Right atrium auricular region (tissue), 2 donors: ENCODE data around the gene RAPGEF1. TPM values are rescaled to one million over a fixed set of nuclear protein-coding genes. Genes with fewer than 3 reads are reported as not detected.

ENCODE experiments used
- DNase-seq: peaks from one replicate; pipeline ENCODE4 v3.0.0-alpha.2; 2019; ENCODE audit warnings: low spot score
- H3K27ac ChIP-seq, 2 donors: fragments of 200-600 bp; sonication (generic); 1 replicate in 1 of 2; 2 replicates in 1 of 2; pipeline ENCODE4 v1.5.1; 2016 to 2019
- H3K27me3 ChIP-seq, 2 donors: fragments of 200-600 bp; sonication (generic); one replicate each; pipeline versions ENCODE4 v1.5.1 to v1.6.0; 2017 to 2019
- H3K36me3 ChIP-seq: fragments of 200-600 bp; sonication (generic); one replicate; pipeline ENCODE4 v1.5.1; 2016
- H3K4me1 ChIP-seq, 2 donors: fragments of 200-600 bp; sonication (generic); one replicate each; pipeline versions ENCODE4 v1.5.1 to v1.6.0; 2017 to 2019
- H3K4me3 ChIP-seq, 2 donors: fragments of 200-600 bp; sonication (generic); 1 replicate in 1 of 2; 2 replicates in 1 of 2; pipeline ENCODE4 v1.5.1; 2017 to 2019; ENCODE audit warnings: mild to moderate bottlenecking in 1 of 2, moderate library complexity in 1 of 2
- H3K9me3 ChIP-seq, 2 donors: fragments of 200-600 bp; sonication (generic); one replicate each; pipeline ENCODE4 v1.5.1; 2019
- CTCF ChIP-seq, 2 donors: fragments of 200-600 bp; sonication (generic); IDR thresholded peaks; one replicate each; pipeline ENCODE4 v1.5.1; 2019; ENCODE audit warnings: antibody characterized with exemption in 2 of 2
- total RNA-seq, 2 donors: library from RNA; depleted of rRNA; stranded (reverse); fragments of >200 nt; gene quantifications; one replicate each; pipeline ENCODE4 v1.1.0, GENCODE V29; 2016

Gene RAPGEF1
- total RNA-seq, 2 donors from 2014 or later: 59.5 to 65.1 TPM

- Histone ChIP-seq H3K27me3 (no peaks in the 10 kb centered on the region), H3K4me3 (no peak overlapping the region), H3K27ac (peak overlapping the region; percentile 12 to 81), H3K4me1 (peaks cover 0 to 76% of the 10 kb centered on the region in 2 donors), H3K9me3 (no peaks in the 10 kb centered on the region), H3K36me3 (no peaks in the 10 kb centered on the region)
- no peak for TF ChIP-seq CTCF (IDR thresholded peaks at IDR 0.05)
- DNase-seq: no peak
Observed at GRCh38 chr9:131719262-131719908, 20.5 kb downstream of the RAPGEF1 start.

DNA sequence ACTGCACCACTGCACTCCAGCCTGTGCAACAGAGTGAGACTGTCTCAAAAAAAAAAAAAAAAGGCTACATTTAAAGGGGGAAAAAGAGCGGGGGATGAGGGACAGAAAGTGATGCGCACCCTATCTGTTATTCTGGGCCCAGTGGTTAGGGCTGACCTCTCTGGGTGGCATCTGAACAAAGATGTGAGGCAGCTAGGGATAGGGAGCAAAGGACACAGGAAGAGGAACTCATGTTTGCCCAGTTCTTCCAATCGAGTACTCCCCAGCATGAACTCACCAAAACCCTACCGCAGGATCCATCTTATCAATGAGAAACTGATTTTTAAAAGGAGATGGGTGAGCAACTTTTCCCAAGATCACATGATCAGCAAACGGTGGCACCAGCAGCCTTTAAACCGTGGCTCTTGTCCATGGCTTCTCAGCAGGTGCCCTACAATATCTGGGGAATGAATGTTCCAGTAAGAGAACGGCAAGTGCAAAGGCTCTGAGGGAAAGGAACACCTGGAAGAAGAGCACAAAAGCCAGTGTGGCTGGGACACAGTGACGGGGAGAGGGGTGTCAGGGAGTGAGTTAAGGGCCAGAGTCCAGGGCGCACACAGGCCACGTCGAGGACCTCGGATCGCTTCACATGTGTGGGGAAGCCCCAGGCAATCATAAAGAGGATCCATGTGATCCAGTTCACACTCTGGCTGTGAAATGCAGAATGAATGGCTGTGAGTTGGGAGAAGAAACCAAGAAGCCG, 22.0 kb downstream of the RAPGEF1 start:
- H3K27me3 ChIP-seq: no peaks in the 10 kb centered on the region
- no peak for TF ChIP-seq CTCF (IDR thresholded peaks at IDR 0.05)

GRCh38 chr9:131715906-131716305, 24.0 kb downstream of the RAPGEF1 start:
- no peak for TF ChIP-seq CTCF (IDR thresholded peaks at IDR 0.05)
- DNase-seq: no peak

More for the DNA sequence above, 22.0 kb downstream of the RAPGEF1 start:
- Histone ChIP-seq H3K27ac (peak overlapping the region in 1 of 2 donors; percentile 81), H3K36me3 (no peaks in the 10 kb centered on the region), H3K9me3 (no peaks in the 10 kb centered on the region), H3K4me3 (no peak overlapping the region), H3K4me1 (peaks cover 0 to 75% of the 10 kb centered on the region in 2 donors)
- no peak for DNase-seq

DNA sequence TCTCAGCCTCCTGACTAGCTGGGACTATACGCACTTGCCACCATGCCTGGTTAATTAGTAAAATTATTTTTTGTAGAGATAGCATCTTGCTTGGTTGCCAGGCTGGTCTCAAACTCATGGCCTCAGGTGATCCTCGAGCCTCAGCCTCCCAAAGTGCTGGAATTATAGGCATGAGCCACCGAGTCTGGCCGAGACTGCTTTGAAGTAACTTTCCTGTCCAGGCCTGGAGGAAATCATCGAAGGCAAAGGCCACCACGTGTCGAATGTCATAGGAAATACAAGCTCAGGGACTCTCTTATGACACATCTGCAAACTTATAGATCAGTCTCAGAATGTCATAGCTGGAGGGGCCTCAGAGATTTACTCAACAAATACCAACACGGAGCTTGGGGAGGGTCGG, 25.1 kb downstream of the RAPGEF1 start:
- no peak for TF ChIP-seq CTCF (IDR thresholded peaks at IDR 0.05)
- Histone ChIP-seq H3K27me3 (no peaks in the 10 kb centered on the region), H3K4me1 (peaks cover 0 to 82% of the 10 kb centered on the region in 2 donors)

More at GRCh38 chr9:131715906-131716305, 24.0 kb downstream of the RAPGEF1 start:
- Histone ChIP-seq H3K9me3 (no peaks in the 10 kb centered on the region), H3K4me3 (no peak overlapping the region), H3K27ac (peak overlapping the region; percentile 81 to 86), H3K4me1 (peaks cover 0 to 77% of the 10 kb centered on the region in 2 donors), H3K36me3 (no peaks in the 10 kb centered on the region), H3K27me3 (no peaks in the 10 kb centered on the region)

DNA sequence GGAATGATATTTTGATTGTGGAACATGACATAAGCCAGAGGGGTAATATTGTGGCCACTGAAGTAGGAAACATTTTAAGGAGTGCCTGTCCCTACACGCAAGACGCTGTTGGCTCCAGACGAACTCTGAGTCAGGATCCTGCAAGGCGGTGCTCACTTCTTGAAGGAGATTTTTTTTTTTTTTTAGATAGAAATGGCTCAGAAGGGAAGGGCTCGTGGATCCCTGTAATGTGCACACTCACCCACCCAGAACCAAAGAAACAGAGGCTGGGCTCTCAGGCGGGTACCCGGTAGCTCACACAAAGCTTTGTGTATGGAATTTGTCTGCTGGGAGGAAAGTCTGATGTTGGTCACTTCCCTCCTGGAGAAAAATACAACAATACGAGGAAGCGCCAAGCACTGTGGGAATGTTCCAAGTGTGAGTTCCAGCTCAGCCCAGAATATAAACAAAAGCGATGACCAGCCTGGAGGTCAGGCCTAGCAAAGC, 25.7 kb downstream of the RAPGEF1 start:
- peak; percentile 86 for DNase-seq
- Histone ChIP-seq H3K9me3 (no peaks in the 10 kb centered on the region), H3K4me1 (peaks cover 0 to 83% of the 10 kb centered on the region in 2 donors), H3K36me3 (no peaks in the 10 kb centered on the region), H3K27ac (peak overlapping the region; percentile 81 to 86), H3K4me3 (no peak overlapping the region), H3K27me3 (no peaks in the 10 kb centered on the region)
- TF ChIP-seq CTCF (IDR thresholded peaks at IDR 0.05): no peak

More for the DNA sequence above, 25.1 kb downstream of the RAPGEF1 start:
- no peaks in the 10 kb centered on the region for H3K9me3 ChIP-seq
- peak overlapping the region; percentile 81 to 86 for H3K27ac ChIP-seq
- DNase-seq: no peak
- H3K4me3 ChIP-seq: no peak overlapping the region
- no peaks in the 10 kb centered on the region for H3K36me3 ChIP-seq
